T-cell (primary cell): Measurements from ENCODE around the gene TRIP13. TPM values are rescaled to one million over a fixed set of nuclear protein-coding genes. Genes with fewer than 3 reads are reported as not detected.
"Not testable (repeated sequence)": the region's sequence is repeated elsewhere in the genome, so short reads cannot be mapped to it uniquely, and the experiment has no call there.

Experiments
- ATAC-seq, 4 experiments: fragments of 200-7000 bp in 3 of 4; fragments of 150-1000 bp in 1 of 4; cut with Tn5 transposase; replicated peaks in 1 of 4; 1 replicate in 3 of 4; 2 replicates in 1 of 4; pipeline ENCODE4 v1.10.0; 2021; ENCODE audit warnings: moderate library complexity in 3 of 4, mild to moderate bottlenecking in 2 of 4, moderate number of reproducible peaks in 1 of 4
- CTCF ChIA-PET, 2 donors: fragments of 300-600 bp; sonication (Branson Sonifier 250); formaldehyde crosslinking; loops; one replicate each; lab custom pipeline; 2022; ENCODE audit warnings: antibody characterized with exemption in 2 of 2; lab: Charles Lee
- POLR2A ChIA-PET, 2 donors: fragments of 300-600 bp; sonication (Branson Sonifier 250); formaldehyde crosslinking; loops; one replicate each; lab custom pipeline; 2022; ENCODE audit warnings: antibody characterized with exemption in 2 of 2; lab: Charles Lee
- DNase-seq, 35 experiments: peaks; one replicate each; pipeline versions ENCODE4 v3.0.0 to v3.0.0-alpha.2; 2013 to 2023
- H3K27ac ChIP-seq: one replicate; pipeline ENCODE4 v1.5.1; 2013; ENCODE audit warnings: low read length
- H3K27me3 ChIP-seq, 2 experiments: replicated peaks in 1 of 2; 1 replicate in 1 of 2; 2 replicates in 1 of 2; pipeline versions ENCODE4 v1.6.1 to v1.7.0; 2013; ENCODE audit warnings: low read length in 1 of 2, mixed read lengths in 1 of 2; ENCODE audit not compliant: control insufficient read depth in 2 of 2, insufficient read depth in 2 of 2; ENCODE audit errors: extremely low read depth in 1 of 2
- H3K36me3 ChIP-seq, 2 donors: 1 replicate in 1 of 2; 2 replicates in 1 of 2; pipeline versions ENCODE4 v1.6.1 to v1.7.0; 2013; ENCODE audit warnings: low read length in 1 of 2; ENCODE audit not compliant: control insufficient read depth in 2 of 2, insufficient read depth in 1 of 2; ENCODE audit errors: extremely low read depth in 1 of 2
- H3K4me1 ChIP-seq, 2 experiments: 1 replicate in 1 of 2; 2 replicates in 1 of 2; pipeline versions ENCODE4 v1.6.1 to v1.7.0; 2013; ENCODE audit warnings: low read length in 2 of 2, mixed read lengths in 1 of 2; ENCODE audit not compliant: insufficient read depth in 2 of 2, control insufficient read depth in 1 of 2; ENCODE audit errors: extremely low read depth in 1 of 2
- H3K4me3 ChIP-seq, 2 donors: 1 replicate in 1 of 2; 2 replicates in 1 of 2; pipeline versions ENCODE4 v1.5.1 to v1.7.0; 2013; ENCODE audit warnings: mild to moderate bottlenecking in 2 of 2, low read length in 1 of 2, moderate library complexity in 1 of 2; ENCODE audit not compliant: control insufficient read depth in 1 of 2; ENCODE audit errors: extremely low read depth in 1 of 2
- H3K9me3 ChIP-seq: 2 replicates; pipeline ENCODE4 v1.7.0; 2013
- H3K27ac Mint-ChIP-seq, 2 donors: one replicate each; pipeline ENCODE4 v1.8.0; 2020 to 2021; ENCODE audit warnings: mild to moderate bottlenecking in 2 of 2, mixed read lengths in 2 of 2
- H3K27me3 Mint-ChIP-seq, 2 donors: one replicate each; pipeline ENCODE4 v1.8.0; 2021 to 2022; ENCODE audit warnings: mixed read lengths in 2 of 2
- H3K36me3 Mint-ChIP-seq: one replicate; pipeline ENCODE4 v1.8.0; 2021; ENCODE audit warnings: mixed read lengths
- H3K4me1 Mint-ChIP-seq, 3 donors: one replicate each; pipeline ENCODE4 v1.8.0; 2020 to 2022; ENCODE audit warnings: mixed read lengths in 3 of 3, mild to moderate bottlenecking in 1 of 3
- H3K4me3 Mint-ChIP-seq, 3 donors: one replicate each; pipeline ENCODE4 v1.8.0; 2020 to 2022; ENCODE audit warnings: mild to moderate bottlenecking in 3 of 3, mixed read lengths in 3 of 3, moderate library complexity in 3 of 3
- H3K9me3 Mint-ChIP-seq, 3 donors: one replicate each; pipeline ENCODE4 v1.8.0; 2020 to 2022; ENCODE audit warnings: mixed read lengths in 3 of 3
- WGBS: methylation state at CpG from one replicate; pipeline ENCODE4 v1.1.5; 2013; ENCODE audit warnings: missing lambda C conversion rate; ENCODE audit not compliant: insufficient coverage; 5-methylcytosine and 5-hydroxymethylcytosine counted together
- total RNA-seq, 35 experiments: library from RNA in 6 of 35; stranded (reverse) in 6 of 35; fragments of 120-200 nt in 1 of 35; gene quantifications; one replicate each; pipeline versions ENCODE4 v1.2.1 to v1.2.4 and lab custom pipeline; 2013 to 2026

The TRIP13 gene
- total RNA-seq, 5 donors from 2014 or later (not counting 1 experiment from before 2014, with no cell fraction given): 0.66 to 1.3 (median 0.95) TPM

DNA sequence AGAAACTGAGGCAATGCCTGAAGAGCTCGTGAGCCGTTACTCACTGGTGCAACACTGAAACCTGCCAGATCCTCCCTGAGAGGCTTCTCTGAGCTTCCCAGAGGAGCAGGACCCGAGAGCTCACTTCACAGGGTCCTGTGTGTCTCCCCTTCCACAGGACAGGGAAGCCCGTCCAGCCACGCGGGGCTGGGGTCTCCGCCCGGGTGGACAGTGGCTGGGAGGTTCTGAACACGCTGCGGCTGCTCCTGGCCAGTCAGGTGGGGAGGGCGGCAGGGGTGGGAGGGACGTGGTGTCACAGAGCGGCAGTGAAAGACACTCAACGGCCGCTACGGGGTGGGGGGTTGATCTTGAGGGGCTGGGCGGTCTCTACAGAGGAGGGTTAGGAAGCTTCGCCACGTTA is 41.6 kb upstream of the TRIP13 start:
- CTCF ChIA-PET: no interaction called here
- WGBS: 80% methylated on average over 11 of the region's 19 CpGs
- DNase-seq: no peak

GRCh38 chr5:851553-851952 is 41.1 kb upstream of the TRIP13 start:
- H3K9me3 Mint-ChIP-seq: no peaks in the 10 kb centered on the region
- CTCF ChIA-PET: no interaction called here
- WGBS: 90% methylated on average over 14 of the region's 16 CpGs

More for the DNA sequence above, 41.6 kb upstream of the TRIP13 start:
- ATAC-seq: no peak
- Histone ChIP-seq H3K4me3 (no peak overlapping the region), H3K36me3 (no peaks in the 10 kb centered on the region), H3K9me3 (no peaks in the 10 kb centered on the region), H3K27me3 (peaks cover 0 to 37% of the 10 kb centered on the region in 2 experiments), H3K4me1 (peaks cover 0 to 8% of the 10 kb centered on the region in 2 experiments), H3K27ac (no peak overlapping the region)
- POLR2A ChIA-PET: no interaction called here
- Mint-ChIP-seq H3K36me3 (no peaks in the 10 kb centered on the region), H3K4me1 (peaks cover 4 to 7% (median 6%) of the 10 kb centered on the region in 3 donors), H3K27ac (no peak overlapping the region), H3K9me3 (no peaks in the 10 kb centered on the region), H3K4me3 (no peak overlapping the region), H3K27me3 (peaks cover 6 to 13% of the 10 kb centered on the region in 2 donors)

GRCh38 chr5:852018-852417 is 40.7 kb upstream of the TRIP13 start:
- H3K9me3 ChIP-seq: no peaks in the 10 kb centered on the region
- 57% methylated on average over 4 of the region's 5 CpGs for WGBS
- ATAC-seq: no peak

More at GRCh38 chr5:851553-851952, 41.1 kb upstream of the TRIP13 start:
- Histone ChIP-seq H3K27me3 (peaks cover 0 to 37% of the 10 kb centered on the region in 2 experiments), H3K27ac (no peak overlapping the region), H3K9me3 (no peaks in the 10 kb centered on the region), H3K4me1 (peaks cover 0 to 8% of the 10 kb centered on the region in 2 experiments), H3K4me3 (no peak overlapping the region), H3K36me3 (no peaks in the 10 kb centered on the region)
- no peak for ATAC-seq
- no peak for DNase-seq
- no peak overlapping the region for H3K4me3 Mint-ChIP-seq
- H3K4me1 Mint-ChIP-seq: peaks cover 4% of the 10 kb centered on the region in 3 donors
- POLR2A ChIA-PET: no interaction called here
- no peak overlapping the region for H3K27ac Mint-ChIP-seq
- no peaks in the 10 kb centered on the region for H3K36me3 Mint-ChIP-seq
- peaks cover 6 to 13% of the 10 kb centered on the region in 2 donors for H3K27me3 Mint-ChIP-seq

GRCh38 chr5:852431-853401 is 40.0 kb upstream of the TRIP13 start:
- Mint-ChIP-seq H3K4me3 (no peak overlapping the region), H3K27me3 (peaks cover 6 to 13% of the 10 kb centered on the region in 2 donors), H3K9me3 (no peaks in the 10 kb centered on the region), H3K4me1 (peaks cover 0 to 4% (median 0%) of the 10 kb centered on the region in 3 donors), H3K36me3 (no peaks in the 10 kb centered on the region), H3K27ac (no peak overlapping the region)
- ATAC-seq: no peak
- Histone ChIP-seq H3K36me3 (no peaks in the 10 kb centered on the region), H3K27ac (no peak overlapping the region), H3K4me3 (no peak overlapping the region), H3K4me1 (peaks cover 0 to 5% of the 10 kb centered on the region in 2 experiments), H3K27me3 (peaks cover 0 to 37% of the 10 kb centered on the region in 2 experiments), H3K9me3 (no peaks in the 10 kb centered on the region)
- no peak for DNase-seq
- POLR2A ChIA-PET: no interaction called here
- 93% methylated on average over 46 of the region's 55 CpGs for WGBS
- CTCF ChIA-PET: no interaction called here

More at GRCh38 chr5:852018-852417, 40.7 kb upstream of the TRIP13 start:
- peaks cover 0 to 4% (median 0%) of the 10 kb centered on the region in 3 donors for H3K4me1 Mint-ChIP-seq
- ChIA-PET POLR2A (no interaction called here), CTCF (no interaction called here)
- peaks cover 0 to 37% of the 10 kb centered on the region in 2 experiments for H3K27me3 ChIP-seq
- H3K27ac Mint-ChIP-seq: peak overlapping the region in 1 of 2 donors; percentile 5
- no peaks in the 10 kb centered on the region for H3K36me3 Mint-ChIP-seq
- H3K36me3 ChIP-seq: no peaks in the 10 kb centered on the region
- no peak overlapping the region for H3K27ac ChIP-seq
- peaks cover 6 to 13% of the 10 kb centered on the region in 2 donors for H3K27me3 Mint-ChIP-seq
- no peak for DNase-seq
- no peaks in the 10 kb centered on the region for H3K9me3 Mint-ChIP-seq
- peaks cover 0 to 5% of the 10 kb centered on the region in 2 experiments for H3K4me1 ChIP-seq
- no peak overlapping the region for H3K4me3 ChIP-seq
- H3K4me3 Mint-ChIP-seq: no peak overlapping the region

DNA sequence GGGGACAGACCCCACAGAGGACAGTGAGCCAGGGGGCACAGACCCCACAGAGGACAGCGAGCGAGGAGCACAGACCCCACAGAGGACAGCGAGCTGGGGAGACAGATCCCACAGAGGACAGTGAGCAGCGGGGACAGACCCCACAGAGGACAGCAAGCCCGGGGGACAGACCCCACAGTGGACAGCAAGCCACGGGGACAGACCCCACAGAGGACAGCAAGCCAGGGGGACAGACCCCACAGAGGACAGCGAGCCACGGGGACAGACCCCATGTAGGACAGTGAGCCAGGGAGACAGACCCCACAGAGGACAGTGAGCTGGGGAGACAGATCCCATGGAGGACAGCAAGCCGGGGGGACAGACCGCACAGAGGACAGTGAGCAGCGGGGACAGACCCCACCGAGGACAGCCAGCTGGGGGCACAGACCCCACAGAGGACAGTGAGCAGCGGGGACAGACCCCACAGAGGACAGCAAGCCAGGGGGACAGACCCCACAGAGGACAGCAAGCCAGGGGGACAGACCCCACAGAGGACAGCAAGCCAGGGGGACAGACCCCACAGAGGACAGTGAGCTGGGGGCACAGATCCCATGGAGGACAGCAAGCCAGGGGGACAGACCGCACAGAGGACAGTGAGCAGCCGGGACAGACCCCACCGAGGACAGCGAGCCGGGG is 39.1 kb upstream of the TRIP13 start:
- WGBS: 85% methylated on average over 16 of the region's 18 CpGs

GRCh38 chr5:854217-854616 is 38.5 kb upstream of the TRIP13 start:
- POLR2A ChIA-PET: interaction anchor here in 1 of 2 donors (0.7 kb wide), 1 partner anchor 51 kb away, joined by 3 read pairs; no protein-coding TSS in a partner anchor

More for the DNA sequence above, 39.1 kb upstream of the TRIP13 start:
- DNase-seq, ATAC-seq, H3K4me3 Mint-ChIP-seq, POLR2A ChIA-PET, H3K27ac ChIP-seq, H3K4me3 ChIP-seq, CTCF ChIA-PET, H3K27ac Mint-ChIP-seq, H3K36me3 Mint-ChIP-seq, H3K9me3 Mint-ChIP-seq, H3K4me1 Mint-ChIP-seq, H3K4me1 ChIP-seq, H3K36me3 ChIP-seq, H3K9me3 ChIP-seq: not testable (repeated sequence)
- H3K27me3 Mint-ChIP-seq: peaks cover 6 to 13% of the 10 kb centered on the region in 2 donors
- peaks cover 0 to 36% of the 10 kb centered on the region in 2 experiments for H3K27me3 ChIP-seq

More at GRCh38 chr5:854217-854616, 38.5 kb upstream of the TRIP13 start:
- peaks cover 0 to 4% (median 0%) of the 10 kb centered on the region in 3 donors for H3K4me1 Mint-ChIP-seq
- no peak overlapping the region for H3K27ac Mint-ChIP-seq
- peaks cover 6 to 13% of the 10 kb centered on the region in 2 donors for H3K27me3 Mint-ChIP-seq
- DNase-seq (no peak), ATAC-seq (no peak)
- H3K4me1 ChIP-seq: peaks cover 0 to 5% of the 10 kb centered on the region in 2 experiments
- H3K36me3 ChIP-seq: no peaks in the 10 kb centered on the region
- no peak overlapping the region for H3K4me3 ChIP-seq
- no peak overlapping the region for H3K27ac ChIP-seq
- H3K4me3 Mint-ChIP-seq: no peak overlapping the region
- no peaks in the 10 kb centered on the region for H3K9me3 Mint-ChIP-seq
- no peaks in the 10 kb centered on the region for H3K36me3 Mint-ChIP-seq
- peaks cover 0 to 30% of the 10 kb centered on the region in 2 experiments for H3K27me3 ChIP-seq
- CTCF ChIA-PET: no interaction called here
- no peaks in the 10 kb centered on the region for H3K9me3 ChIP-seq
- 86% methylated on average over 13 of the region's 13 CpGs for WGBS
